NCI-H69 (cell line): Measurements from ENCODE around the gene CEACAM19.
"Not testable (repeated sequence)": the region's sequence is repeated elsewhere in the genome, so short reads cannot be mapped to it uniquely, and the experiment has no call there.

ENCODE experiments used
- DNase-seq: peaks from one replicate; lab custom pipeline; 2025; lab: John Stamatoyannopoulos, UW

The CEACAM19 gene

GRCh38 chr19:44671400-44671799 lies at the start of gene CEACAM19:
Gene CEACAM19, plus strand, starts transcription at chr19:44671482. Its CDS starts 450 bp downstream, at chr19:44671932.
- DNase-seq, result no peak

GRCh38 chr19:44623080-44623479 lies 48.2 kb upstream of the CEACAM19 start:
- no peak for DNase-seq

- no peak for DNase-seq
Measured at GRCh38 chr19:44623626-44624025, 47.7 kb upstream of the CEACAM19 start.

GRCh38 chr19:44624840-44625354 lies 46.4 kb upstream of the CEACAM19 start:
- no peak for DNase-seq

- DNase-seq, result not testable (repeated sequence)
Measured at GRCh38 chr19:44625637-44626036, 45.6 kb upstream of the CEACAM19 start.

- DNase-seq, result no peak
Measured at GRCh38 chr19:44626048-44626624, 45.1 kb upstream of the CEACAM19 start.

- no peak for DNase-seq
Measured at GRCh38 chr19:44627631-44628030, 43.7 kb upstream of the CEACAM19 start.

- no peak for DNase-seq
Measured at GRCh38 chr19:44628793-44629192, 42.5 kb upstream of the CEACAM19 start.

GRCh38 chr19:44631611-44632010 lies 39.7 kb upstream of the CEACAM19 start:
- not testable (repeated sequence) for DNase-seq

GRCh38 chr19:44634058-44634457 lies 37.2 kb upstream of the CEACAM19 start:
- not testable (repeated sequence) for DNase-seq

- no peak for DNase-seq
Measured at GRCh38 chr19:44634785-44635184, 36.5 kb upstream of the CEACAM19 start.

- DNase-seq, result peak; percentile 81
Measured at GRCh38 chr19:44635581-44636438, 35.5 kb upstream of the CEACAM19 start.

GRCh38 chr19:44636439-44637389 lies 34.6 kb upstream of the CEACAM19 start:
- peak; percentile 22 for DNase-seq

- DNase-seq, result no peak
Measured at GRCh38 chr19:44637390-44637764, 33.9 kb upstream of the CEACAM19 start.

GRCh38 chr19:44640518-44640917 lies 30.8 kb upstream of the CEACAM19 start:
- no peak for DNase-seq

- no peak for DNase-seq
Measured at GRCh38 chr19:44641501-44642265, 29.6 kb upstream of the CEACAM19 start.

- no peak for DNase-seq
Measured at GRCh38 chr19:44642377-44642776, 28.9 kb upstream of the CEACAM19 start.

GRCh38 chr19:44643605-44644401 lies 27.5 kb upstream of the CEACAM19 start, which contains the start of gene PVR:
Gene PVR, plus strand, starts transcription at chr19:44643910. Its CDS starts 187 bp downstream, at chr19:44644097.
- peak; percentile 92 for DNase-seq

GRCh38 chr19:44644402-44645016 lies 26.8 kb upstream of the CEACAM19 start:
- peak; percentile 82 for DNase-seq
